ENCODE measurements around the gene FAM228B.

FAM228B gene

GRCh38 chr2:24190503-24190902 lies 67.2 kb downstream of the FAM228B start:
- TF ChIP-seq CTCF (IDR thresholded peaks at IDR 0.05) = no peak

DNA sequence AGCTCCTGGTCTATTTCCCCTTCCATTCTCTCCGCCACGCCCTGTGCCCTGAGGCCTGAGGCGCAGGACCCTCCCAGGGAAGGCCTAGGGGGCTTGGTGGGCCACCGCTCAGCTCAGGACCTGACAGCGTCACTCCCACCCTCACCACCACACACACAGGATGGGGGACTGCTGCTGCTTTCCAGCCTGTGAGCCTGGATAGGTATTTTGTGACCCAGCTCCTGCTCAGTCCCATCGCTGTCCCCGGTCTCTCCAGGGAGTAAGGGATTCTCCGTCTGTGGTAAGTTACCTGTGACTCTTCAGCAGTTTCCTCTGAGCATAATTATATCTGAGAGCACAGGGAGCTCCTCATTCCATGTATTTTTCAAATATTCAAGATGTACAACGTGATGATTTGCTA lies 67.9 kb downstream of the FAM228B start:
- no peak for TF ChIP-seq CTCF (IDR thresholded peaks at IDR 0.05)

GRCh38 chr2:24191848-24192247 lies 68.6 kb downstream of the FAM228B start:
- no peak for TF ChIP-seq CTCF (IDR thresholded peaks at IDR 0.05)

DNA sequence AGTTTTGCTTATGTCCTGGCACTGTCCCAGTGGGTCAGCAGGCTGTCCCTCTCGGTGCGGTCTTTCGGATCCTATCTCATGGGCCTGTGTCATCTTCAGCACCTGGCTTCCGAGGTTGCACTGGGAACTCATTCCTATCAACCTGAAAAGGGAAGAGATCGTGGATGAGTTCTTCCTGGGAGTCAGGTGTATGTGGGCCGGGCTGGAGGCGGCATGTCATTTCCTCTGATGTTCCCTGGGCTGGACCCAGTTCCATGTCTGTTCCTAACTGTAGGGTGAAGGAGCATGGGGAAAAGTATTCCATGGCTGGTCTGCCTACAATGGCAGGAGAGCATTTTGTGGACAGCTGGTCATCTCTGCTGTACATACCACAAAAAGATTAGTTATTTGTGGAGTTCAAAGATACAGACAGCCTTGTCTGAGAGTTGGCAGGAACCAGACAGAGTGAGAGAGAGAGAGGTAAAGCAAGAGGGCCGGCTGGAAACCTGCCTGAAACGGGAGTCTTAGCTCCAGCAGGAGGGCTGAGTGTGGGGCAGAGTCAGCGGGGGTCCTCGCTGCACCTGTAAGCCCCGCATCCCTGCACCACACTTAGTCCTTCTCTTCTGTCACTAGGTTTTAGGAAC lies 76.8 kb downstream of the FAM228B start:
- TF ChIP-seq CTCF (IDR thresholded peaks at IDR 0.05) = no peak

DNA sequence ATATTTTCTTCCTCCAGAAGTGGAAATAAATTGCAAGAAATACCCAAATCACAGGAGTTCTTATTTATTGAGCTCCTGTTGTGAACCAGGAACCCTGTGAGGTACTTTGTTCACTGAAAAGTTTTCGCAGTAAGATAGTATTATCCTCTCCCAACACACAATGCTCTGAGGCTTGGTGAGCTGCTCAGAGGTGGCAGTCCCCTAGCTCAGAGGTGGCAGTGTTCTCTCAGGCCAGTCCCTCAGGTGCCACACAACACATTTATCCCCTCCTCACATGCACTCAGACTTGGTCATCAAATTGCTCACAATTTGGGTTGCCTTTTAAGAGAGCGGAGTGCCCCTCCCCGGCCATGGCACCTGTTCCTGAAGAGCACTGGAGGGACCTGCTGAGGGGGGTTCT lies 77.5 kb downstream of the FAM228B start:
- TF ChIP-seq CTCF (IDR thresholded peaks at IDR 0.05) = no peak

DNA sequence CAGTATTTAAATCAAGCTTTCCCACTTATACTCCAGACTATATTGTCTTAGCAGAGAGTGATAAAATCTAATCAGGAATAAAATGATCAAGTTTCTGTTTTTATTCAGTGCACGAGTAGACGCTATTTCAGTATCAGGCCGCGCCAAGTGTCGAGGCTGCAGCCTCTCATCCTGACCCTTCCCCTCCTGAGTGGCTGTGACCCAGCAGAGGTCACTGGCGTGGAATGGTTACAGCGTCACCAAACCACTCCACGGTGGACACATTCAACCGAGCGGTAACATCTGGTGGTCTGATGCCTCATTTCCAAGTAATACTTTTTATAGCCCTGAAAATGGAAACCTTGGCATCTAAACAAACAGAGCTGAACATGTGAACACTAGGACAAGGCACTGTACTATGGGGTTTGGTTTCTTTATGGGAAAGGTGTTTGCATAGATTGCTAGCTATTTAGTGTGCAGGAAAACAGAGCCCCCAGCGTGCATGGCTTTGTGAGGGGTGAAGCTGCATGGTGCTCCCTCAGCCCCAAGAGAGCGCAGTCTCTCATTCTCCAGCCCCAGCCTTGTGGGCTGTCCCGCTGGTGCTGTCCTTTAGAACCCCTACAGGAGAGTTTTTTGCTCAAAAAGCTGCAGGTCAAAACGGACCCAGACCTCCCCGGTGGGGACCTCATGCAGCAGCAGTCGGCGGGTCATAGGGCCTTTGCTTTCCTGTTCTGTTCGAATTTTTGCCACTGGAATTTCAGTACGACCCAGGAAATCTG lies 79.9 kb downstream of the FAM228B start:
- TF ChIP-seq CTCF (IDR thresholded peaks at IDR 0.05) = no peak

DNA sequence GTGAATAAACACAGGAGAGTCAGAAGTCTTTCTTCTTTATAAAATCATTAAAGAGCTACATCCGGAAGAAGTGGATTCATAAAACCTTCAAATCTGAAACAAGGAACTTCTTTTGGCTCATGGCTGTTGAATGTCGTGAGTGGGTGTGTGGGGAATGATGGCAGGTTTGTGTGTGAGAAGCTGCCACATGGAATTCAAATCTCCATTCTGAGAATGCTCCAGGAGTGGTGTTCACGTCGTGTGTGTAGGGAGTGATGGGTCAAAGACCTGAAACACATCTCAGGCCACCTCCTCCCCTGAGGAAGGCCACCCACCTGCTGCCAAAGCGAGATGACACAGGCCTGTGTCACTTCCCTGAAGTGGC lies 80.5 kb downstream of the FAM228B start:
- no peak for TF ChIP-seq CTCF (IDR thresholded peaks at IDR 0.05)

All from LNCAP (cell line).